A549 (cell line): ENCODE results near the gene CALM1.

Experiments
- CTCF ChIP-seq: fragments of >200 bp; sonication (Bioruptor Twin); formaldehyde crosslinking; IDR thresholded peaks from 3 replicates; pipeline ENCODE4 v1.5.1; 2016
- E2F6 ChIP-seq: IDR thresholded peaks from 2 replicates; pipeline ENCODE4 v1.6.1; 2012; ENCODE audit warnings: low read depth, borderline replicate concordance
- MYC ChIP-seq: IDR thresholded peaks from 2 replicates; pipeline ENCODE4 v1.6.1; 2012; ENCODE audit warnings: mild to moderate bottlenecking, inconsistent platforms, low read length, improper control_type of control experiment, borderline replicate concordance
- POLR2A ChIP-seq: IDR thresholded peaks from 2 replicates; pipeline ENCODE4 v1.6.1; 2012; ENCODE audit warnings: mild to moderate bottlenecking, low read length
- RAD21 ChIP-seq, 2 experiments: fragments of >200 bp in 1 of 2; sonication (Bioruptor Twin) in 1 of 2; formaldehyde crosslinking in 1 of 2; IDR thresholded peaks in 1 of 2; conservative IDR thresholded peaks in 1 of 2; 2 replicates in 1 of 2; 3 replicates in 1 of 2; pipeline ENCODE4 v1.6.1; 2012 to 2018; ENCODE audit warnings: inconsistent platforms in 1 of 2
- RCOR1 ChIP-seq: fragments of 150-350 bp; IDR thresholded peaks from 2 replicates; pipeline ENCODE4 v1.6.1; 2014; ENCODE audit warnings: antibody characterized with exemption, low read length, low read depth

DNA sequence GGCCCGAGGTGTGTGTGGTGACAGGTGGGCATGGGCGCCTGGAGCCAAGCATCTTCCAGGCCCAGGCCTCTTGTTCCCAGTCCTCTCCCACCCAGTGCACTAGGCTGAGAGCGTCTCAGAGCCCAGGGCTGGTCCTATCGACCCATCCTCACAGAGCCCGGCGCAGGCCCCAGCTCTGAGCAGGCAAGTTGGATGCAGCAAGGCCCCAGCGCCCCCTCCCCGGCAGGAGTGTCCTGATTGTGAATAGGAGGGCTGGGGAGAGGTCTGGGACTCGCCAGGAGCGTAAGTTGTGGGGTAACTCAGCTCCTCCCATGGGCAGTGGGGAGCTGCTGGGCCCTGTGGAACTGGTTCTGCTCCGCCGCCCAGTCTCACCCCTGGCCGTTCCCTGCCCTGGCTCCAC lies 26.3 kb downstream of the CALM1 start:
- TF ChIP-seq MYC (no peak), RCOR1 (no peak), RAD21 (conservative IDR thresholded peaks at IDR 0.05 in 1 of 2, IDR thresholded peaks at IDR 0.05 in 1 of 2) (no peak), POLR2A (no peak), CTCF (no peak), E2F6 (no peak)
